ENCODE measurements around the gene METTL9.

Gene METTL9

DNA sequence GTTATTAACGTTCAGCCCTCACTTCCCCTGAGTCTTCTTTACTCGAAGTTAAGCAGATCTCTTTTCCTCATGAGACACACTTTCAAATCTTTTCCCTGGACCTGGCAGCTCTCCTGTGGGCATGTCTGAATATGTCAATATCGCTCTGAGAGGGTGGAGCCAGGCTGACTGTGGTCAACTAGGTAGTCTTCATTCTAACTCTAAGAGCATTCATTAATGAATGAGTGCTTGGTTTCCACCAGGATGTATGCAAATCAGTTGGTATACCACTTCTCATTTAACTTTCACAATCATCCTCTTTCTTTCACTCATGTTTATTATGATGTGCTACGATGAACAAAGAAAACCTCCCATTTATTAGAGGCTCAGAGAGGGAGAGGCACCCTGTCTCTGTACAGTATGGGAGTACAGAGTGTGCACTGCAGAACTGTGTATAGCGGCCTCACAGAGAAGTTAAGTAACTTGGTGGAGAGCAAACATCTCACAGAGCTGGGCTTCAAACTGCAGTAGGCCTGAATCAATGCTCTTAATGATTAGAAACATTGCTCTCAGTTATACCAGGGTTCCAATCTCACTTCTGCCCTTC is 104.3 kb downstream of the METTL9 start:
- Histone ChIP-seq H3K36me3 (ENCODE audit: control insufficient read depth, insufficient read depth, low read length) (no peaks in the 10 kb centered on the region), H3K9me3 (ENCODE audit: control insufficient read depth, insufficient read depth, low read length) (no peaks in the 10 kb centered on the region), H3K4me1 (ENCODE audit: control insufficient read depth, insufficient read depth, low read length) (no peaks in the 10 kb centered on the region), H3K27me3 (ENCODE audit: control insufficient read depth, insufficient read depth, low read length) (no peaks in the 10 kb centered on the region), H3K27ac (ENCODE audit: low read length) (no peak overlapping the region), H3K4me3 (ENCODE audit: low read length) (no peak overlapping the region)
- WGBS (ENCODE audit: insufficient coverage, insufficient read length), result no CpG with 5 or more reads among the region's 5 CpGs
- no peak for DNase-seq (ENCODE audit: low read depth, low spot score)

- no peaks in the 10 kb centered on the region for H3K9me3 ChIP-seq (ENCODE audit: control insufficient read depth, insufficient read depth, low read length)
- no peaks in the 10 kb centered on the region for H3K36me3 ChIP-seq (ENCODE audit: control insufficient read depth, insufficient read depth, low read length)
- no peaks in the 10 kb centered on the region for H3K4me1 ChIP-seq (ENCODE audit: control insufficient read depth, insufficient read depth, low read length)
- H3K27ac ChIP-seq (ENCODE audit: low read length), result no peak overlapping the region
- no peak overlapping the region for H3K4me3 ChIP-seq (ENCODE audit: low read length)
- DNase-seq (ENCODE audit: low read depth, low spot score), result no peak
- WGBS (ENCODE audit: insufficient coverage, insufficient read length), result no CpG with 5 or more reads among the region's 5 CpGs
- no peaks in the 10 kb centered on the region for H3K27me3 ChIP-seq (ENCODE audit: control insufficient read depth, insufficient read depth, low read length)
Observed at GRCh38 chr16:21704266-21704665, 104.9 kb downstream of the METTL9 start.

DNA sequence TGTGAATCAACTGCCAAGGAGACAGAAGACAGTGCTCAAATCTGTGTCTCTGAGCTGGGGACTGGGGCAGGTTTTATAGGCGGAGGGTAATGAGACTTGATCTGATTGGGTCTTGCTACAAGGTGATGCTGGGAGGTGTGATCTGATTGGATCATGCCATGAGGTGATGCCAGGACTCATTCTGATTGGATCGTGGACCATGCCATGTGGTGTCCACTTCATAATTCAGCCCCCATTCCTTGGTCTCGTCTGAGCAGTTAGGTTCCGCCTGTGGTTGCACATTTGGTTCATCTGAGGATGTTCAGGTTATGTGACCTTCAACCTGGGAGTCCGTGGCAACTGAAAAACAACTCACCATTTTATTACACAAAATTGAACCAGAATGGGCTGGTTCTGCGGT is 105.4 kb downstream of the METTL9 start:
- no peak overlapping the region for H3K4me3 ChIP-seq (ENCODE audit: low read length)
- no peak for DNase-seq (ENCODE audit: low read depth, low spot score)

More for the DNA sequence above, 105.4 kb downstream of the METTL9 start:
- no peak overlapping the region for H3K27ac ChIP-seq (ENCODE audit: low read length)
- H3K9me3 ChIP-seq (ENCODE audit: control insufficient read depth, insufficient read depth, low read length), result no peaks in the 10 kb centered on the region
- H3K36me3 ChIP-seq (ENCODE audit: control insufficient read depth, insufficient read depth, low read length), result no peaks in the 10 kb centered on the region
- H3K4me1 ChIP-seq (ENCODE audit: control insufficient read depth, insufficient read depth, low read length), result no peaks in the 10 kb centered on the region
- H3K27me3 ChIP-seq (ENCODE audit: control insufficient read depth, insufficient read depth, low read length), result no peaks in the 10 kb centered on the region
- no CpG with 5 or more reads among the region's 6 CpGs for WGBS (ENCODE audit: insufficient coverage, insufficient read length)

Data from iPS DF 6.9 (cell line).